DMS153 treated with DMSO at 0.1 percent for 48 hours (cell line): ENCODE results near the gene WRAP53.
A peak's percentile ranks its signal among the peaks of the same experiment; 100 is the strongest.
"Not testable (repeated sequence)": the region's sequence is repeated elsewhere in the genome, so short reads cannot be mapped to it uniquely, and the experiment has no call there.

ENCODE experiments used
- DNase-seq: peaks from one replicate; lab custom pipeline; 2025; ENCODE audit not compliant: unreplicated experiment; lab: John Stamatoyannopoulos, UW

WRAP53 gene

DNA sequence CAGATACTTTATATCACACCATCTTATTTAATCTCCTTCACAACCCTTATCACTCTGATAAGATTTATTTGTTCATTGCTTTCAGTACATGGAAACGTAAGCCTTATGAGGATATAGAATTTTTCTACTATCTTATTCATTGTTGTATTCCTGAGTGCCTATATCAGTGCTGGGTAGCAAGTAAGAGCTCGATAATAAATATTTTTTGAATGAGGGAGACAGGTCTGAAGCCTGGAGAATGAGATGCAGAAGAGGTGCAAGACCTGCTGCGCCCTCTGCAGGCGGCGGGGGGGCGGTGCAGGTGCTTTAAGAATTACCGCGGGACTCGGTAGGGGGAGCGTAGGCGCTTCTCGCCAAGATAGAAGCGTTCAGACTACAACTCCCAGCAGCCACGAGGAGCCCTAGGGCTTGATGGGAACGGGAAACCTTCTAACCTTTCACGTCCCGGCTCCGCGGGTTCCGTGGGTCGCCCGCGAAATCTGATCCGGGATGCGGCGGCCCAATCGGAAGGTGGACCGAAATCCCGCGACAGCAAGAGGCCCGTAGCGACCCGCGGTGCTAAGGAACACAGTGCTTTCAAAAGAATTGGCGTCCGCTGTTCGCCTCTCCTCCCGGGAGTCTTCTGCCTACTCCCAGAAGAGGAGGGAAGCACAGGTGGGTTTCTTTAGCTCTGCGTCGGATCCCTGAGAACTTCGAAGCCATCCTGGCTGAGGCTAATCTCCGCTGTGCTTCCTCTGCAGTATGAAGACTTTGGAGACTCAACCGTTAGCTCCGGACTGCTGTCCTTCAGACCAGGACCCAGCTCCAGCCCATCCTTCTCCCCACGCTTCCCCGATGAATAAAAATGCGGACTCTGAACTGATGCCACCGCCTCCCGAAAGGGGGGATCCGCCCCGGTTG lies at the start of gene WRAP53:
WRAP53 (plus strand) TSS at position 570 of the 900 bp plus-strand sequence; CDS start at position 742, 172 bp downstream.
- DNase-seq, result peak; percentile 74

DNA sequence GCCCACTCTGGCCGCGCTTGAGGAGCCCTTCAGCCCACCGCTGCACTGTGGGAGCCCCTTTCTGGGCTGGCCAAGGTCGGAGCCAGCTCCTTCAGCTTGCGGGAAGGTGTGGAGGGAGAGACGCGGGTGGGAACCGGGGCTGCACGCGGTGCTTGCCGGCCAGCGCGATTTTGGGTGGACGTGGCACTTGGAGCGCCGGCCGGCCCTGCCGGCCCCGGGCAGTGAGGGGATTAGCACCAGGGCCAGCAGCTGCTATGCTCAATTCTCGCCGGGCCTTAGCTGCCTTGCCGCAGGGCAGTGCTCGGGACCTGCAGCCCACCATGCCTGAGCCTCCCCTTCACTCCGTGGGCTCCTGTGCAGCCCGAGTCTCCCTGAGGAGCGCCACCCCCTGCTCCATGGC lies 47.5 kb upstream of the WRAP53 start:
- DNase-seq, result no peak

DNA sequence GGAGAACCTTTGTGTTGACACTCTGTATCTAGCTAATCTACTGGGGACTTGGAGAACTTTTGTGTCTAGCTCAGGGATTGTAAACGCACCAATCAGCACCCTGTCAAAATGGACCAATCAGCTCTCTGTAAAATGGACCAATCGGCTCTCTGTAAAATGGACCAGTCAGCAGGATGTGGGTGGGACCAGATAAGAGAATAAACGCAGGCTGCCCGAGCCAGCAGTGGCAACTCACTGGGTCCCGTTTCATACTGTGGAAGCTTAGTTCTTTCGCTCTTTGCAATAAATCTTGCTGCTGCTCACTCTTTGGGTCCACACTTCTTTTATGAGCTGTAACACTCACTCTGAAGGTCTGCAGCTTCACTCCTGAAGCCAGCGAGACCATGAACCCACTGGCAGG lies 46.6 kb upstream of the WRAP53 start:
- not testable (repeated sequence) for DNase-seq

DNA sequence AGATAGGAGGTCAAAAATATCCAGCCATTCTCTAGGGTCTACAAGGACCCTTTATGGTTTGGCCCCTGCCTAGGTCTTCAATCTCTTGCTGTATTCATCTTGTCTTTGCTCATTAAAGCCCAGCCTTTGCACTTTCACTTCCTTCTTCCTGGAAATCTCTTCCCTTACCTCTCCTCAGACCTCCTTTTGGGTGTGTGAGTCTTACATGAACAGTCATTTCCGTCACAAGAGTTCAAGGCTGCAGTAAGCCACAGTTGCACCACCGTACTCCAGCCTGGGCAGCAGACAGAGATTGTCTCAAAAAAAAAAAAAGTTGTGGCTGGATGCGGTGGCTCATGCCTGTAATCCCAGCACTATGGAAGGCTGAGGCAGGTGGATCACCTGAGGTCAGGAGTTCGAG lies 43.5 kb upstream of the WRAP53 start:
- DNase-seq, result no peak

DNA sequence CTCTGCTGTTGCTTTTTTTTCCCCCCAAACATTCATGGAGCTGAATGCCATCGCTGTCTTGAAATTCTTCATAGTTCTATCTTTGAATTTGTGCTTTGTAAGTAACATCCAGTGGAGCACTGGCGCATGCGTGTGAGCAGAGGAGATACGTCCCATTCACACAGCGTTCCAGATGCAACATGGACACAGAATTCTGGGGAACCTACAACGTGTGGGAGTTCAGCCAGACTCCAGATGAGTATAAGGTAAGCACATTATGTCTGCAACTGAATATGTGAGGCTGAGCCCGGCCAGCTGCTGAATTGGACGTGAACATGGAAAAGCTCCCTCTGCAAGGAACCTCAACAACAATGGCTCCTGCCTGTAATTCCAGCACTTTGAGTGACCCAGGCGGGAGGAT lies 41.8 kb upstream of the WRAP53 start:
- no peak for DNase-seq

- no peak for DNase-seq
Measured at GRCh38 chr17:7647018-7647417, 41.3 kb upstream of the WRAP53 start.

DNA sequence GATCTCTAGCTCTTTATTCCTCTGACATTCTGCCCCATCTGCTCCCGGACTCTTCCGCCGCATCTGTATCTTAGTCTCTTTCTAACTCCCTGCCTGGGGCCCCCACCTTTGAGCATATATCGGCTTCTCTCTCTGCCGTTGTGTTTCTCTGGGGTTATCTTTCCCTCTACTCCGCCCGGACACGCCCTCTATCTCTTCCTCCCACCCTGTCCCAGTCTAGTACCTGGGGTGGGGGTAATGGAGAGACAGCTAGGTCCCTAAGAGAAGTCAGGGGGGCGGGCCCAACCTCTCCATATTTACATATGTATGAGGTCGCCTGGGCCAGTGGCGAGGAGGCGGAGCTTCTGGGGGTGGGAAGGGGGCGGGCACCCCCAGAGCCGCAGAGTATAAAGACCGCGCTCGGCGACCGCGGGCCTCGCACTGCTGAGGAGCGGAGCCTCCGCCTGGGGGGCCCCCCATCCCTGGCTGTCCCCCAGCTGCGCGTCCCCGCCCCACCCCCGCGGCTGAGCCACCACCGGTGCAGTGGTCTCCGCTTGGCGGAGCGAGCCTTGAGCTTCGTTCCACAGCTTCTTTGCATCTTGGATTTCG lies 37.7 kb upstream of the WRAP53 start, which contains the start of gene ATP1B2:
ATP1B2 (plus strand) TSS at position 418 of the 588 bp plus-strand sequence. CDS start 593 bp downstream, outside the sequence.
- no peak for DNase-seq

DNA sequence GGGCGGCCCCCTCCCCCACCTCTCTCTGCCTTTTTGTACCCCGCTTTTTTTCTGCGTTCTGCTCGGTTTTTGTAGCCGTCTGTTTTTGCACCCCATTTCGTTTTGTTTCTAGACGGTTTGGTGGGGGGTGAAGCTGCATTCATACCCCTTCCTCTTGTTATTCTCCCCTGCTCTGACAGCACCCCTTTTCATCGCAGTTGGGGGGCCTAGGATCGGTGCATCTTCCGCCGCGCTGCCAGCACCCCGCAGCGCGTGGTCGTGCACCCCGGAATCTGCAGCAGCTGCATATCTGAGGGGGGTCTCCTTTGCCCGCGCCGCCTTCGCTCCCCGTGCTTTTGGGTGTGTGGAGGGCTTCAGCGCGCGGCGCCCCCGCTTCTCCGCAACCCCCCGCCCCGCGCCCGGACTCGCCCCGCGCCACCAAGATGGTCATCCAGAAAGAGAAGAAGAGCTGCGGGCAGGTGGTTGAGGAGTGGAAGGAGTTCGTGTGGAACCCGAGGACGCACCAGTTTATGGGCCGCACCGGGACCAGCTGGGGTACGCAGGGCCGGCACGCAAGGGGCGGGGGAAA lies 37.1 kb upstream of the WRAP53 start:
- DNase-seq, result no peak

- no peak for DNase-seq
Measured at GRCh38 chr17:7651665-7652387, 36.5 kb upstream of the WRAP53 start.

DNA sequence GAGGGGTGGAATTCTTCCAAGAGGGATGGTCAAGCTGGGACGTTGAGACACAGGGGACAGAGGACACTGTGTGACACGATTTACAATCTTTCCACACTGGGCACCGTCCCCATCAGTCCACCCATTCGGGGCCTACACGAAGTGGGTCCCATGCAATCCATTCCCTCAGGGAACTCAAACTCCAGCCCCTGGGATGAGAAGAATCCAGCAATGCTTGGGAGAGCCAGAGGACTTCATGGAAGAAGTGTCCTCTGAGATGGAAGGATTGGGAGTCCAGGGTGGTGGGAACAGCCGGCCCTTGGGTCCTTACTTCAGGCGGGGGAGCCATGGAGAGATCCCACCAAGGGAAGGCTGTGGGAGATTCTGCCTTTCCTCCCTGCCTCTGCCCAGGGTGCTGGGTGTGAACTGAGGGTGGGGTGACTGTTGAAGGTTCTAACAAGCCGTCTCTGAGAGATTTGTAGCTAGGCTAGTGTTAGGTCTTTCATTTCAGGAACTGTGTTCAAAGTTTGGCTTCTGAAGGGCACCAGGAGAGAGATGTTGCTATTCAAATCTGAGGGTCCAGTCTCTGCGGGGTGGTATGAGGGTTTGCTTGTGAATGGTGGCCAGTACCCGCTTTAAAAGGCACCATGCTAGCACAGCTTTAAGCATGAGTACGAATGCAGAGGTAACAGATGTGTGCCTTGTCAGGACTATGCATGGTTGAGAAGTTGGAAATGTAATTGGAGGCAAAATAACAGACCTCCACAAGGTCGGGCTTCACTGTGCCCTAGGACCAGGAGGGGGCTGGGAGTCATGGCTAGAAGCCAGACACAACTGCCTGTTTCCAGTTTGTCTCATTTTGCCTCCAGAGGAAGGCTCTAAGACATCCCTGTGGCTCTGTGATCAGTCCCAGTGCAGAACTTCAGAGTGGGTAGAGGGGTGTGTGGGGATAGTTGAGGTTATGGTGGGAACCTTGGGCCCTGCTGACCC lies 35.6 kb upstream of the WRAP53 start:
- DNase-seq, result no peak

DNA sequence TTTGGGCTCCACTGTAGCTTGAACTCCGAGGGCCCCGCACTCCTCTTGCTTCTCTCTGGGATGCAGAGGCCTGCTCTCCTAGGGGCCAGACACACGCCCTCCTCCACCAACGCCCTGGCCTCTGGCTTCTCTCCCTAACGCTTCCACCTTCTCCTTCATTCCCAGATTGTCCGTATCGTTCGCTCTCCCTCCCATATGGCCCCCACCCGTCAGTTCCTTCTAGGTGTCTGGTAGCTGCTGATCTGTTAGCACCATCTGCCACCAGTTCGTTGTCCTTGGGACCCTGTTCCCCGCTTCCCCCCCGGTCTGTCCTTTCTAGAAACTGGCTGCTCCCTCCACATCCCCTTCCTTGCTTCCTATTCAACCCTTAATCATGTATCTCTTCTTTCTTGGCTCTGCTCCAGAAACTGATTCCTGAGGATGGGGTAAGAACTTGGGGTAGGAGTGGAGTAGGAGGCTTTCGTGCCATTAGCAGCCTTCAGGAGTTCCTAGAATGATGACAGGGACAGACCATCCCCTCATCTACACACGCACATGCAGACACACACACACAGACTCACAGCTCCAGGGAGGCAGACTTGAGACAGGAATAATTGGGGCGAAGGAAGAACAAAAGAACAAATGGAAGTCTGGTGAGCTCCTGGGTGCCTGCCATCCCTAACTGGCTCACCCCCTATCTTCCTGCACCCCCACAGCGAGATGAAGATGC lies 33.3 kb upstream of the WRAP53 start:
- DNase-seq, result no peak

DNA sequence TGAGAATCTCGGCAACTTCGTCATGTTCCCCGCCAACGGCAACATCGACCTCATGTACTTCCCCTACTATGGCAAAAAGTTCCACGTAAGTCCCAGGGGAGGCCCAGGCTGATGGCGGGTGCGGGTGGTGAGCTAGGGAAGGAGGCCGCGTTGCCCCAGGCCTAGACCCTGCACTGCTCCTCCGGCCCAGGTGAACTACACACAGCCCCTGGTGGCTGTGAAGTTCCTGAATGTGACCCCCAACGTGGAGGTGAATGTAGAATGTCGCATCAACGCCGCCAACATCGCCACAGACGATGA lies 32.8 kb upstream of the WRAP53 start:
- DNase-seq, result no peak

DNA sequence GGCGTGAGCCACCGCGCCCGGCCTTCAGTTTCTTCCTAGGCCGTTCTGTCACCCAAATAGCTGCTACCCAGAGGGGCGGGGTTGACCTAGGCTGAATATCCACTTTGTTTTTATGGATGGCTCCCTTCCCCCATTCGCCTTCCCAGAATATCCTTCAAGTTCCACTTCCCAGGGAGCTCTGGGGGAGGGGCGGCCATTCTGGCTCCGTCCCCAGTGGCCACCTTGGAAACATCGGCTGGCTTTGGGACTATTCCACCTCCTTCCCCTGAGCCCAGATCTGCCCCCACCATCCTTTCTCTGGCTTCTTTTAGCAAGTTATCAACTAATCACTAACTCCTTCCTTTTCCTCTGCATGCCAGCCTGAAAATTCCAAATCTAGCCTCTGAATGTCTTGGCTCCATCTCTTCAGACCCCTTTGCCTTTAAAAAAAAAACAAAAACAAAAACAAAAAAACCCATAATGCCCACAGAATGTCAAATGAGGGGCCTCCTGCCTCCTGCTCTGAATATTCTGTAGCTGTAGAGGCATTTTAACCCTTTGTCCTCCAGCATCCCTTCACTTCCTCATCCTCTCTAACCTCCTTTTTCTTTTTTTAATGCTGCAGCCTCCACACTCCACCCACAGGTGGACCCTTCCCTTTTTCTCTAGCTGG lies 31.2 kb upstream of the WRAP53 start:
- no peak for DNase-seq

DNA sequence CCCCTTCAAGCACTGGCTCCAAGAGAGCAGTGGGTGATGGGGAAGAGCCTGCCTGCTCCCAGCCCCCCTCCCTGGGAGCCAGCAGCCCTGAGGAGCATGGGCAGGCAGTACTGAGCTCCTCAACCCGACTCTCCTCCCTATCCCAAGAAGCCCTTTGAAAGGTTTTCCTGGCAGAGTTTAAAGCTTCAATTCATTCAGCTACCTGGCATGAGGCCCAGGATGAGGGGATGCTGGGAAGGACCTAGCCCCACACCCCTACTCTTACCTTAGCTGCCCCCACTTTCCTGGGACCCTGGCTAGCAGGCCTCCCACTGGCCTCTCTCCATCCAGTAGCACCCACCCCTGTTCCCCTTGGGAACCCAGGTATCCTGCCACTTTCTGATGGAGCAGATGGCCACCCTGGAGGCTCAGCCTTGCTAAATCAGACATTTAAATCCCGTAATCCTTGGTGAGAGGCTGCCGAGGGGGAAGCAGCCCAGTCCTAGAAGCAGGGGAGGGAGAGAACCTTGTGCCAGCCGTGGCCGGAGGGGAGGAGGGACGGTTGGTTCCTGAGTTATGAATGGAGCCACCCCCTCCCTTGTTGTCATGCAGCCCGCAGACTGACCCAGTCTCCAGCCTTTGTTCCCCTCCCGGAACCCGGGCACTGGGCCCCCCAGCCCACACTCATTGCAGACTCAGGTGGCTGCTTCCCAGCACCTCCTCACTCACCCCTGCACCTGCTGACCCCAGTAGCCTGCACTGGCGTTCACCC lies 20.4 kb upstream of the WRAP53 start:
- no peak for DNase-seq

GRCh38 chr17:7668482-7668881 lies 19.8 kb upstream of the WRAP53 start:
- DNase-seq, result no peak

DNA sequence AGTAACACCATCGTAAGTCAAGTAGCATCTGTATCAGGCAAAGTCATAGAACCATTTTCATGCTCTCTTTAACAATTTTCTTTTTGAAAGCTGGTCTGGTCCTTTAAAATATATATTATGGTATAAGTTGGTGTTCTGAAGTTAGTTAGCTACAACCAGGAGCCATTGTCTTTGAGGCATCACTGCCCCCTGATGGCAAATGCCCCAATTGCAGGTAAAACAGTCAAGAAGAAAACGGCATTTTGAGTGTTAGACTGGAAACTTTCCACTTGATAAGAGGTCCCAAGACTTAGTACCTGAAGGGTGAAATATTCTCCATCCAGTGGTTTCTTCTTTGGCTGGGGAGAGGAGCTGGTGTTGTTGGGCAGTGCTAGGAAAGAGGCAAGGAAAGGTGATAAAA lies 15.0 kb upstream of the WRAP53 start:
- no peak for DNase-seq

GRCh38 chr17:7674934-7675333 lies 13.3 kb upstream of the WRAP53 start:
- DNase-seq, result no peak

DNA sequence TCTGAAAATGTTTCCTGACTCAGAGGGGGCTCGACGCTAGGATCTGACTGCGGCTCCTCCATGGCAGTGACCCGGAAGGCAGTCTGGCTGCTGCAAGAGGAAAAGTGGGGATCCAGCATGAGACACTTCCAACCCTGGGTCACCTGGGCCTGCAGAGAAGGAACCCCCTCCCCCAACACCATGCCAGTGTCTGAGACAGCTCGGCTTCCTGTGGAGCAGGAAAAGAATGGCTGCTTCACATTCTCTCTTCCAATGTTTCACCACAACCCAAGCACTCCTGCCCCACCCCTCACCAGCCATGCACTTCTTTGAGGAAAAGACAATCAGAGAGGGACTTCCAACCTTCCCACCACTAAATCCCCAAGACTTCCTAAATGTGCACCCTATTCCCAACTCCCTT lies 11.7 kb upstream of the WRAP53 start:
- DNase-seq, result no peak
